ENCODE measurements around the gene TRAPPC1. TPM values are rescaled to one million over a fixed set of nuclear protein-coding genes. Genes with fewer than 3 reads are reported as not detected.

Gene TRAPPC1
- total RNA-seq, 1 experiment from 2014 or later = 132 TPM

DNA sequence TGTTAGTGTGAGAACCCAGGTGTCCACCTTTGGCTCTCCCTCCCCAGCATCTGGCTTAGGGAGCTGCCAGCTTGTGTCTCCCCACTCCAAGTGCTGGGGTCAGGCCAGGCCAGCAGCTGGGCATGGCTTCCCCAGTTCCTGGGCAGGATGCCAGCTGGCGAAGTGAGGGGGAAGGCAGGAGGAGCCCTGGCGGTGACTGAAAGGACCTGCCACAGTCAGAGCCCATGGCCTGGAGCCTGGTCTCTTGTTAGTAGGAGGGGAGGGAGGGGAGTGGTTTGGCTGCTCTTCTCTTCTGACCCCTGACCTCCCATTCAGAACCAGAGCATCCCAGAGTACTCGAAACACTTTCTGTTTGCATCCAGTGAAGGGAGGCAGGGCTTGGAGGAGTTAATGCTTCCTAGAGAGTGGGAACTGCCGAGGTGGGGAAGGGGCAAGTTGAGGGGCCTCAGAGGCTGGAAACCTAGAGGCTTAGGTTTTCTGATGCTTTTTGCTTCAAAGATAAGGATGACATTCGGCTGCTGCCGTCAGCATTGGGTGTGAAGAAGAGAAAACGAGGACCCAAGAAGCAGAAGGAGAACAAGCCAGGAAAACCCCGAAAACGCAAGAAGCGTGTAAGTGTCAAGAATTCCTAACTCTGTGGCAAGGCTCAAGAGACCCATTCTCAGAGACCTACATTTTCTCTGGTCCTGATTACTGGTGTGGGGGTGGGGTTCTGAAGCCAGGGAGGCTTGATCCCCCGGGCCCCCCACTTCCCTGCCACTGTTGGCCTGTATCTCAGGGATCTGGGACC is 42.4 kb downstream of the TRAPPC1 start:
- H2BK5ac ChIP-seq (ENCODE audit: insufficient read length, low read length) = no peak overlapping the region
- H3K9me3 ChIP-seq (ENCODE audit: control insufficient read depth, low read depth, low read length) = no peaks in the 10 kb centered on the region
- peak; percentile 71 for DNase-seq
- H3T11ph ChIP-seq (ENCODE audit: low read length) = no peak overlapping the region
- no peak overlapping the region for H3K9ac ChIP-seq (ENCODE audit: extremely low read depth, insufficient read length, low read length)
- WGBS (ENCODE audit: extremely low coverage, insufficient read length, low lambda C conversion rate) = no CpG with 5 or more reads among the region's 11 CpGs
- H3K4ac ChIP-seq (ENCODE audit: low read depth, low read length) = no peak overlapping the region
- H2AFZ ChIP-seq (ENCODE audit: low read length) = no peak overlapping the region
- H3K18ac ChIP-seq (ENCODE audit: insufficient read length, low read depth, low read length) = no peak overlapping the region
- H3K36me3 Mint-ChIP-seq (ENCODE audit: insufficient read depth in 1 of 3, low read depth in 3 of 3) = peaks cover 0 to 24% (median 7%) of the 10 kb centered on the region in 3 experiments; a peak in 5 of 7 replicates
- no peak overlapping the region; the same call in 1 of the 2 replicates for H3K14ac ChIP-seq (ENCODE audit: insufficient read depth, low read length)
- H4K91ac ChIP-seq (ENCODE audit: insufficient read length, low read depth, low read length) = no peak overlapping the region
- no peak overlapping the region for H2BK120ac ChIP-seq (ENCODE audit: low read depth, low read length, poor library complexity, severe bottlenecking)
- no peaks in the 10 kb centered on the region; the same call in 1 of the 2 replicates for H3K27me3 ChIP-seq (ENCODE audit: insufficient read depth, low read length)
- H4K20me1 ChIP-seq (ENCODE audit: control insufficient read depth, insufficient read depth, insufficient read length) = no peaks in the 10 kb centered on the region
- no peak overlapping the region; a peak in 1 of 5 replicates for H3K4me3 Mint-ChIP-seq
- H3K79me1 ChIP-seq (ENCODE audit: insufficient read depth, low read depth, low read length, poor library complexity, severe bottlenecking) = no peaks in the 10 kb centered on the region
- H4K5ac ChIP-seq (ENCODE audit: insufficient read length, low read depth, low read length) = no peak overlapping the region
- no peak overlapping the region for H2BK15ac ChIP-seq (ENCODE audit: low read depth, low read length)
- no peaks in the 10 kb centered on the region; the same call in none of the 2 replicates for H3K27me3 Mint-ChIP-seq (ENCODE audit: low read depth)
- peaks cover 0 to 4% of the 10 kb centered on the region in 2 experiments; a peak in 3 of 4 replicates for H3K4me1 Mint-ChIP-seq
- H2BK20ac ChIP-seq (ENCODE audit: low read depth, low read length, poor library complexity, severe bottlenecking) = no peak overlapping the region
- peaks cover 28% of the 10 kb centered on the region for H3K23me2 ChIP-seq (ENCODE audit: insufficient read length, low read depth, low read length, poor library complexity, severe bottlenecking)
- no peak overlapping the region for H4K8ac ChIP-seq (replicated peaks; ENCODE audit: insufficient read length, low read depth, low read length)
- H3K27ac ChIP-seq (ENCODE audit: insufficient read length, low read depth, low read length) = no peak overlapping the region
- H3K27ac Mint-ChIP-seq = no peak overlapping the region
- no peaks in the 10 kb centered on the region for H3K4me1 ChIP-seq (ENCODE audit: insufficient read depth, low read length)
- no peak overlapping the region for H2BK12ac ChIP-seq (ENCODE audit: insufficient read length, low read depth, low read length)
- no peak overlapping the region for H3K56ac ChIP-seq (ENCODE audit: insufficient read length, low read depth, low read length)
- H3K4me2 ChIP-seq (ENCODE audit: insufficient read depth, insufficient read length, low read length) = no peak overlapping the region
- H2AK5ac ChIP-seq (ENCODE audit: insufficient read length, low read length) = no peak overlapping the region
- no peak overlapping the region for H3K23ac ChIP-seq (ENCODE audit: insufficient read length, low read depth, low read length)
- no peaks in the 10 kb centered on the region for H3K79me2 ChIP-seq (ENCODE audit: insufficient read depth, low read length)
- TF ChIP-seq, protein P1, sequence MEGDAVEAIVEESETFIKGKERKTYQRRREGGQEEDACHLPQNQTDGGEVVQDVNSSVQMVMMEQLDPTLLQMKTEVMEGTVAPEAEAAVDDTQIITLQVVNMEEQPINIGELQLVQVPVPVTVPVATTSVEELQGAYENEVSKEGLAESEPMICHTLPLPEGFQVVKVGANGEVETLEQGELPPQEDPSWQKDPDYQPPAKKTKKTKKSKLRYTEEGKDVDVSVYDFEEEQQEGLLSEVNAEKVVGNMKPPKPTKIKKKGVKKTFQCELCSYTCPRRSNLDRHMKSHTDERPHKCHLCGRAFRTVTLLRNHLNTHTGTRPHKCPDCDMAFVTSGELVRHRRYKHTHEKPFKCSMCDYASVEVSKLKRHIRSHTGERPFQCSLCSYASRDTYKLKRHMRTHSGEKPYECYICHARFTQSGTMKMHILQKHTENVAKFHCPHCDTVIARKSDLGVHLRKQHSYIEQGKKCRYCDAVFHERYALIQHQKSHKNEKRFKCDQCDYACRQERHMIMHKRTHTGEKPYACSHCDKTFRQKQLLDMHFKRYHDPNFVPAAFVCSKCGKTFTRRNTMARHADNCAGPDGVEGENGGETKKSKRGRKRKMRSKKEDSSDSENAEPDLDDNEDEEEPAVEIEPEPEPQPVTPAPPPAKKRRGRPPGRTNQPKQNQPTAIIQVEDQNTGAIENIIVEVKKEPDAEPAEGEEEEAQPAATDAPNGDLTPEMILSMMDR (conservative IDR thresholded peaks at IDR 0.05) = peak; percentile 28; the same call in 1 of the 3 replicates
- H3K9me3 Mint-ChIP-seq = no peaks in the 10 kb centered on the region
